Measurements from ENCODE around the gene ZNF581.

DNA sequence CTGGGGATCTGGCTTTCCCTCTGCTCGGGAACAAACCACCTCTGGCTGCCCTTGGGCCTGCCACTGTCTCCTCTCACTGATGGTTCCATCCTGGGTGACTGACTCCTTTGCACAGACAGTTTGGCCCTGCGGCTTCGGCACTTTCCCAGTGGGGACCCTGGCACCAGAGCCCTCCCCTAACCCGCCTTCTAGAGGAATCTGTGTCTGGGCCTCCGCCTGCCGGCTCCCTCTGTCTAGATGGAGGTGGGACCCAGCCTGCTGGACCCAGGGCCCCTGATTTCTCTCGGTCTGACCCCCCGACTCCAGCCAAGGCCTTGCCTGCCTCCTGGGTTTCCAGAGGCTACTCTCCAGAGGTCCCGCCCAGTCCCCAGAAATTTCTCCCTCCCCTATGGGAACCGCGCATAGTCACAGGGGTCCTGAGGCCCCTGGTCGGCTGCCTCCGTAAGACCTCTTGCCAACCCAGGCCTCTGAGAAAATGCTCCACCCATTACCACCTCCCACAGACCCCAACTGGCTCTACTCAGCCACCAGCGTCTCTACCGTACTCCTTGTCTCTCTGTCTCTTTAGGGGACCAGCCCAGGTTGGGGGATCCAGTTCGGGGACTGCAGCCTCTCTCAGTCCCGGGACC is 7.3 kb downstream of the ZNF581 start:
- TF ChIP-seq POLR2A (IDR thresholded peaks at IDR 0.05), result no peak
- no peak for TF ChIP-seq CTCF (IDR thresholded peaks at IDR 0.05)

Data from suprapubic skin (tissue), 3 donors.